Measurements from ENCODE around the gene MOGAT2. TPM values are rescaled to one million over a fixed set of nuclear protein-coding genes. Genes with fewer than 3 reads are reported as not detected.

MOGAT2 gene
- total RNA-seq, 1 experiment from 2014 or later, result not detected

DNA sequence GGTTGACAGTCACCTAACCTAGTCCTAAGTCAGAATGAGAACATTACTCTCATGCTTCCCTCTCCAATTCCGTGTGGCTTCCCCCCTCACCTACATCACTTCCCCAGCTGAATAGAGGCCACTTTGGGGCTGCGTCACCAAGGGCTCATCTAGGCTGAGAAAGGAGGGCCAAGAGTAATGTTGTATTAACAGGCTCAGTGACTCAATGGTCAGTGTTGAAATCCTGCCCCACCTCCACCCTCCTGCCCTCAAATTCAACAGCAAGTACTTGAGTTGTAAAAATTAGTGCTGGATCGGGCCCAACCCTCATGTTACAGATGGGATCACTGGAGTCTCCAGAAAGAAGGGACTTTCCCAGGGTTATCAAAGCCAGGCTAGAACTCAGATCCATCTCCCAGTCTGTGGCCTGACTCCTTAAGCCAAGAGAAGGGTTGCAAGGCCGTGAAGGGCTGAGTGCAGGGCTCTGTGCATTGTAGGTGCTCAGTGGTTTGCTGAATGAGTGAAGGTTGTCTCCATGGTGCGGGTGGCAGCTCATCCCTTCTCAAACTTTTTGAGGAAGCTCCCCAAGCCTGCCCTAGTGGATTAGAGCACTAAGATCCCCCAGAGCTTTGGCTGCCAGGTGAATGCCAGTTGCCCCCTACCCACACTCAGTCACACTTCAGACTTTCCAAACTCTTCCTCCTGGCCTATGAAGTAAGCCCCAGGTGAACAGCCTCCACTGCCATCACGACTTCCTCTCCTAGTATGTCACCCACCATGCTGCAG, 54.2 kb downstream of the MOGAT2 start:
- Histone ChIP-seq H3K9me2 (replicated peaks; ENCODE audit: low read length) (no peaks in the 10 kb centered on the region), H3K79me2 (ENCODE audit: low read length) (peaks cover 29% of the 10 kb centered on the region), H4K20me1 (ENCODE audit: low read length) (no peaks in the 10 kb centered on the region), H2AFZ (ENCODE audit: low read length) (no peak overlapping the region), H3K4me3 (ENCODE audit: low read length) (no peak overlapping the region), H3K27ac (ENCODE audit: low read length) (peak overlapping the region; percentile 84), H3F3A (ENCODE audit: low read length, unreplicated experiment) (no peaks in the 10 kb centered on the region), H3K4me2 (ENCODE audit: low read length) (peak overlapping the region; percentile 95), H3K36me3 (ENCODE audit: low read depth, low read length) (no peaks in the 10 kb centered on the region), H3K9me3 (ENCODE audit: low read length) (no peaks in the 10 kb centered on the region), H3K9ac (ENCODE audit: low read length) (peak overlapping the region; percentile 46), H3K4me1 (ENCODE audit: insufficient read depth, low read length) (peaks cover 55% of the 10 kb centered on the region), H3K27me3 (ENCODE audit: low read length) (no peaks in the 10 kb centered on the region)
- TF ChIP-seq EZH2 (IDR thresholded peaks at IDR 0.05; ENCODE audit: low read length, unreplicated experiment), result no peak
- TF ChIP-seq, protein P1, sequence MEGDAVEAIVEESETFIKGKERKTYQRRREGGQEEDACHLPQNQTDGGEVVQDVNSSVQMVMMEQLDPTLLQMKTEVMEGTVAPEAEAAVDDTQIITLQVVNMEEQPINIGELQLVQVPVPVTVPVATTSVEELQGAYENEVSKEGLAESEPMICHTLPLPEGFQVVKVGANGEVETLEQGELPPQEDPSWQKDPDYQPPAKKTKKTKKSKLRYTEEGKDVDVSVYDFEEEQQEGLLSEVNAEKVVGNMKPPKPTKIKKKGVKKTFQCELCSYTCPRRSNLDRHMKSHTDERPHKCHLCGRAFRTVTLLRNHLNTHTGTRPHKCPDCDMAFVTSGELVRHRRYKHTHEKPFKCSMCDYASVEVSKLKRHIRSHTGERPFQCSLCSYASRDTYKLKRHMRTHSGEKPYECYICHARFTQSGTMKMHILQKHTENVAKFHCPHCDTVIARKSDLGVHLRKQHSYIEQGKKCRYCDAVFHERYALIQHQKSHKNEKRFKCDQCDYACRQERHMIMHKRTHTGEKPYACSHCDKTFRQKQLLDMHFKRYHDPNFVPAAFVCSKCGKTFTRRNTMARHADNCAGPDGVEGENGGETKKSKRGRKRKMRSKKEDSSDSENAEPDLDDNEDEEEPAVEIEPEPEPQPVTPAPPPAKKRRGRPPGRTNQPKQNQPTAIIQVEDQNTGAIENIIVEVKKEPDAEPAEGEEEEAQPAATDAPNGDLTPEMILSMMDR (conservative IDR thresholded peaks at IDR 0.05; ENCODE audit: low read depth, low read length), result no peak
- TF ChIP-seq EZH2phosphoT487 (IDR thresholded peaks at IDR 0.05; ENCODE audit: borderline replicate concordance, low read length), result no peak
- intact Hi-C loops (cut with micrococcal nuclease), result no loop called here
- POLR2A ChIA-PET (ENCODE audit: unreplicated experiment), result no interaction called here
- CTCF ChIA-PET, result no interaction called here
- ATAC-seq (peak; percentile 13; the same call in 1 of the 2 replicates), DNase-seq (peak; percentile 91)
- no TSS peak for BruUV-seq (replicated peaks)

DNA sequence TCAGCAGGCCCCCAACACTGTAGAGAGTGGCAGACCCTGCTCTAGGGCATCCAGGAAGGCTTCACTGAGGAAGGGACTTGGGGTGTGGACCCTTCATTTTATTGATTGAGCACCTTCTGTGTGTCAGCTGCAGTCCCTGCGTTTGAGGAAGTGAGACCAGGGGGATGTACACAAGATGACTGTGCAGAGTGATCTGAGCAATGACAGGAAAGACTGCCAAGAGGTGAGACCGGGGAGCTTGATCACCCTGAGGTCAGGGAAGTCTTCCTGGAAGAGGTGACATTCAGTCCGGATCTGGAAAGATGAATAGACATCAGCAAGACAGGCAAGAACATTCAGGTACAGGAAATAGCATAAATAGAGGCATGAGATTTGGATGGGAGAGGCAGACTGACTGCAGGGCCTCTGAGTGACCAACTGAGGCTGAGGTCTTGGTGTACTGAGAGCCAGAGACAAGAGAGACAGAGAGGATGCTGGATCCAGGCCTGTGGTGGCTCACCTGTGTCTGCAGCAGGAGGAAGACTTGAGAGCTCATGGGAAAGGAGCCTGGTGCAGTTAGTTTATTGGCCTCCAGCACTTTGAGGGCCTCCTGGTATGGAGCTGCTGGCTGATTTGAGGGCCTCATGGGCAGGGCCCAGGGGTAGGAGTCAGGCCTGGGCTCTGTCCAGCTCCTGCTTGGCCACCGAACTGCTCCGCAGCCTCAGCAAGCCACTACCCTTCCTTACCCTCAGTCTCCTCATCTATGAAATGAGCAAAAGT, 56.1 kb downstream of the MOGAT2 start:
- no peaks in the 10 kb centered on the region for H3K9me2 ChIP-seq (replicated peaks; ENCODE audit: low read length)
- TF ChIP-seq EZH2 (IDR thresholded peaks at IDR 0.05; ENCODE audit: low read length, unreplicated experiment), result no peak
- TF ChIP-seq, protein P1 (conservative IDR thresholded peaks at IDR 0.05; ENCODE audit: low read depth, low read length), result no peak
- TF ChIP-seq EZH2phosphoT487 (IDR thresholded peaks at IDR 0.05; ENCODE audit: borderline replicate concordance, low read length), result no peak
- H3F3A ChIP-seq (ENCODE audit: low read length, unreplicated experiment), result no peaks in the 10 kb centered on the region
- ChIA-PET POLR2A (ENCODE audit: unreplicated experiment) (no interaction called here), CTCF (interaction anchor here (0.5 kb wide), 1 partner anchor 38 kb away, joined by 3 read pairs; no protein-coding TSS in a partner anchor)
- BruUV-seq (replicated peaks), result no TSS peak
- H3K9ac ChIP-seq (ENCODE audit: low read length), result no peak overlapping the region
- H3K36me3 ChIP-seq (ENCODE audit: low read depth, low read length), result no peaks in the 10 kb centered on the region
- DNase-seq, result peak; percentile 42
- no peaks in the 10 kb centered on the region for H3K27me3 ChIP-seq (ENCODE audit: low read length)
- H3K4me1 ChIP-seq (ENCODE audit: insufficient read depth, low read length), result peaks cover 55% of the 10 kb centered on the region
- no peak overlapping the region for H3K4me3 ChIP-seq (ENCODE audit: low read length)
- H4K20me1 ChIP-seq (ENCODE audit: low read length), result no peaks in the 10 kb centered on the region
- no peak overlapping the region for H3K4me2 ChIP-seq (ENCODE audit: low read length)
- peaks cover 29% of the 10 kb centered on the region for H3K79me2 ChIP-seq (ENCODE audit: low read length)
- ATAC-seq, result no peak
- intact Hi-C loops (cut with micrococcal nuclease), result no loop called here
- H3K27ac ChIP-seq (ENCODE audit: low read length), result peak overlapping the region; percentile 15; the same call in 1 of the 2 replicates
- H3K9me3 ChIP-seq (ENCODE audit: low read length), result no peaks in the 10 kb centered on the region
- H2AFZ ChIP-seq (ENCODE audit: low read length), result no peak overlapping the region
